Chondrocyte (in vitro differentiated cells): ENCODE results near the gene RANBP17. TPM values are rescaled to one million over a fixed set of nuclear protein-coding genes. Genes with fewer than 3 reads are reported as not detected.
"Not testable (repeated sequence)": the region's sequence is repeated elsewhere in the genome, so short reads cannot be mapped to it uniquely, and the experiment has no call there.

Experiments used
- DNase-seq: peaks from one replicate; pipeline ENCODE4 v3.0.0; 2021; ENCODE audit warnings: mixed read lengths, low spot score
- H3K27ac Mint-ChIP-seq: one replicate; pipeline ENCODE4 v1.8.0; 2021; ENCODE audit warnings: mild to moderate bottlenecking, moderate library complexity, mixed read lengths; ENCODE audit not compliant: unreplicated experiment
- H3K27me3 Mint-ChIP-seq: 2 replicates; pipeline ENCODE4 v1.8.0; 2021; ENCODE audit warnings: low read depth, mixed read lengths
- H3K36me3 Mint-ChIP-seq: 2 replicates; pipeline ENCODE4 v1.8.0; 2021; ENCODE audit warnings: low read depth, mixed read lengths
- H3K4me1 Mint-ChIP-seq: 2 replicates; pipeline ENCODE4 v1.8.0; 2021; ENCODE audit warnings: low read depth, mild to moderate bottlenecking, mixed read lengths
- H3K4me3 Mint-ChIP-seq: one replicate; pipeline ENCODE4 v1.8.0; 2021; ENCODE audit warnings: mild to moderate bottlenecking, moderate library complexity, mixed read lengths; ENCODE audit not compliant: unreplicated experiment
- H3K9me3 Mint-ChIP-seq: 2 replicates; pipeline ENCODE4 v1.8.0; 2021; ENCODE audit warnings: low read depth, mixed read lengths
- CTCF ChIP-seq: fragments of 200-600 bp; sonication (generic); IDR thresholded peaks from 2 replicates; pipeline ENCODE4 v1.5.0; 2021; ENCODE audit warnings: antibody characterized with exemption, mild to moderate bottlenecking, moderate library complexity
- total RNA-seq: library from RNA; stranded (reverse); gene quantifications from 3 replicates; pipeline ENCODE4 v1.2.1, GENCODE V29; 2021

The RANBP17 gene
- total RNA-seq, 1 donor from 2014 or later = 24.5 TPM

GRCh38 chr5:170821257-170821800, 40.5 kb upstream of the RANBP17 start:
- no peak for DNase-seq
- Mint-ChIP-seq H3K27ac (no peak overlapping the region), H3K27me3 (peaks cover 2% of the 10 kb centered on the region), H3K36me3 (peaks cover 3% of the 10 kb centered on the region), H3K4me1 (peaks cover 14% of the 10 kb centered on the region), H3K9me3 (peaks cover 12% of the 10 kb centered on the region), H3K4me3 (no peak overlapping the region)
- no peak for TF ChIP-seq CTCF

GRCh38 chr5:170826117-170826516, 35.7 kb upstream of the RANBP17 start:
- no peak for TF ChIP-seq CTCF
- Mint-ChIP-seq H3K27ac (no peak overlapping the region), H3K27me3 (peaks cover 2% of the 10 kb centered on the region), H3K4me1 (no peaks in the 10 kb centered on the region), H3K36me3 (peaks cover 3% of the 10 kb centered on the region), H3K9me3 (peaks cover 13% of the 10 kb centered on the region), H3K4me3 (no peak overlapping the region)
- DNase-seq = no peak

- Mint-ChIP-seq H3K27me3 (peaks cover 10% of the 10 kb centered on the region), H3K27ac (no peak overlapping the region), H3K4me1 (no peaks in the 10 kb centered on the region), H3K9me3 (no peaks in the 10 kb centered on the region), H3K4me3 (no peak overlapping the region), H3K36me3 (no peaks in the 10 kb centered on the region)
- DNase-seq = no peak
- no peak for TF ChIP-seq CTCF
Observed at GRCh38 chr5:170832241-170832640, 29.6 kb upstream of the RANBP17 start.

GRCh38 chr5:170833981-170834380, 27.8 kb upstream of the RANBP17 start:
- not testable (repeated sequence) for H3K4me3 Mint-ChIP-seq, DNase-seq, H3K27ac Mint-ChIP-seq, H3K27me3 Mint-ChIP-seq, H3K36me3 Mint-ChIP-seq, H3K9me3 Mint-ChIP-seq, H3K4me1 Mint-ChIP-seq

GRCh38 chr5:170836226-170836625, 25.6 kb upstream of the RANBP17 start:
- Mint-ChIP-seq H3K36me3 (no peaks in the 10 kb centered on the region), H3K4me3 (no peak overlapping the region), H3K27me3 (peaks cover 10% of the 10 kb centered on the region), H3K9me3 (no peaks in the 10 kb centered on the region), H3K4me1 (peaks cover 5% of the 10 kb centered on the region), H3K27ac (no peak overlapping the region)
- no peak for DNase-seq
- TF ChIP-seq CTCF = no peak

GRCh38 chr5:170843870-170844269, 17.9 kb upstream of the RANBP17 start:
- Mint-ChIP-seq H3K27me3 (no peaks in the 10 kb centered on the region), H3K4me3 (no peak overlapping the region), H3K27ac (no peak overlapping the region), H3K4me1 (peaks cover 23% of the 10 kb centered on the region), H3K36me3 (no peaks in the 10 kb centered on the region), H3K9me3 (no peaks in the 10 kb centered on the region)
- no peak for TF ChIP-seq CTCF
- DNase-seq = no peak
